ENCODE results near the gene VSIG1. TPM values are rescaled to one million over a fixed set of nuclear protein-coding genes. Genes with fewer than 3 reads are reported as not detected.

VSIG1 gene
- polyA plus RNA-seq, 1 donor (not counting 4 experiments of a cell fraction or from before 2014, with no cell fraction given) = 7.2 TPM

GRCh38 chrX:108114541-108114940, 69.7 kb downstream of the VSIG1 start:
- Histone ChIP-seq H3K27ac (ENCODE audit: control insufficient read depth, insufficient read depth, low read length) (no peak overlapping the region), H3K9ac (ENCODE audit: control insufficient read depth, extremely low read depth, insufficient read depth, low read length) (no peak overlapping the region), H3K4me1 (ENCODE audit: control insufficient read depth, extremely low read depth, insufficient read depth, low read length) (no peaks in the 10 kb centered on the region), H3K4me2 (ENCODE audit: control insufficient read depth, extremely low read depth, insufficient read depth, low read depth, low read length) (no peak overlapping the region), H3K9me1 (ENCODE audit: control insufficient read depth, extremely low read depth, insufficient read depth, low read length) (no peaks in the 10 kb centered on the region), H3K4me3 (ENCODE audit: control insufficient read depth in 2 of 3, extremely low read depth in 1 of 3, insufficient read depth in 2 of 3, low read depth in 1 of 3, low read length in 3 of 3) (no peak overlapping the region), H3K9me3 (ENCODE audit: control insufficient read depth, low read depth, low read length) (no peaks in the 10 kb centered on the region), H3K27me3 (ENCODE audit: control insufficient read depth, extremely low read depth, insufficient read depth, low read length) (no peaks in the 10 kb centered on the region), H3K79me2 (ENCODE audit: control insufficient read depth, insufficient read depth, low read length) (no peaks in the 10 kb centered on the region), H2AFZ (ENCODE audit: control insufficient read depth, low read length) (no peak overlapping the region), H4K20me1 (ENCODE audit: control insufficient read depth, extremely low read depth, insufficient read depth, low read length) (no peaks in the 10 kb centered on the region), H3K36me3 (ENCODE audit: control insufficient read depth in 2 of 2, extremely low read depth in 1 of 2, insufficient read depth in 2 of 2, low read length in 2 of 2) (no peaks in the 10 kb centered on the region)
- dilution Hi-C loops (cut with MboI; ENCODE audit: extremely low pct_ligation_motif_present, low sequenced_read_pairs) = no loop called here
- no peak for DNase-seq (ENCODE audit: low read depth, low spot score)
- no peak for FAIRE-seq
- TF ChIP-seq, protein P1, sequence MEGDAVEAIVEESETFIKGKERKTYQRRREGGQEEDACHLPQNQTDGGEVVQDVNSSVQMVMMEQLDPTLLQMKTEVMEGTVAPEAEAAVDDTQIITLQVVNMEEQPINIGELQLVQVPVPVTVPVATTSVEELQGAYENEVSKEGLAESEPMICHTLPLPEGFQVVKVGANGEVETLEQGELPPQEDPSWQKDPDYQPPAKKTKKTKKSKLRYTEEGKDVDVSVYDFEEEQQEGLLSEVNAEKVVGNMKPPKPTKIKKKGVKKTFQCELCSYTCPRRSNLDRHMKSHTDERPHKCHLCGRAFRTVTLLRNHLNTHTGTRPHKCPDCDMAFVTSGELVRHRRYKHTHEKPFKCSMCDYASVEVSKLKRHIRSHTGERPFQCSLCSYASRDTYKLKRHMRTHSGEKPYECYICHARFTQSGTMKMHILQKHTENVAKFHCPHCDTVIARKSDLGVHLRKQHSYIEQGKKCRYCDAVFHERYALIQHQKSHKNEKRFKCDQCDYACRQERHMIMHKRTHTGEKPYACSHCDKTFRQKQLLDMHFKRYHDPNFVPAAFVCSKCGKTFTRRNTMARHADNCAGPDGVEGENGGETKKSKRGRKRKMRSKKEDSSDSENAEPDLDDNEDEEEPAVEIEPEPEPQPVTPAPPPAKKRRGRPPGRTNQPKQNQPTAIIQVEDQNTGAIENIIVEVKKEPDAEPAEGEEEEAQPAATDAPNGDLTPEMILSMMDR (optimal IDR thresholded peaks at IDR 0.05 in 1 of 3, IDR thresholded peaks at IDR 0.05 in 1 of 3, conservative IDR thresholded peaks at IDR 0.05 in 1 of 3; ENCODE audit: extremely low read depth in 1 of 3, insufficient read depth in 2 of 3, low read length in 3 of 3) = no peak
- no peak for TF ChIP-seq EZH2 (IDR thresholded peaks at IDR 0.05; ENCODE audit: low read length)

DNA sequence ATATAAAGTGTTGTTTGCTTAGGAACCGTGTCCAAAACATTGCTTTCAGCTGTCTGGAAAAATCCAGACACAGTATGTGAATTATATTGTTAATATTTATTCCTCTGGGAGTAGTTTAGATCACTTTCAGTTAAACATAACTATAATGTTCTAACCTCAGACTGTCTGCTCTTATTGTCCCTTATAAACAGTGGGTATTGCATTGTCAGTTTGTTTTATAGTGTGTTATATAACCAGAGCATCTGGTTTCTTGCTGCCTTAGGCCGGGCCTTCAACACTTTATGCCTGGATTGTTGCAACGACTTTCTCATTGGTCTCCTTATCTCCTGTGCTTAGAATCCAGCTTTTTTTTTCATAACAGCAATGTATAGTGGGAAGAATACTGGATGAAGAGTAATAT, 73.1 kb downstream of the VSIG1 start:
- H4K20me1 ChIP-seq (ENCODE audit: control insufficient read depth, extremely low read depth, insufficient read depth, low read length) = no peaks in the 10 kb centered on the region
- H3K36me3 ChIP-seq (ENCODE audit: control insufficient read depth in 2 of 2, extremely low read depth in 1 of 2, insufficient read depth in 2 of 2, low read length in 2 of 2) = no peaks in the 10 kb centered on the region
- H3K27me3 ChIP-seq (ENCODE audit: control insufficient read depth, extremely low read depth, insufficient read depth, low read length) = no peaks in the 10 kb centered on the region
- no peak overlapping the region for H2AFZ ChIP-seq (ENCODE audit: control insufficient read depth, low read length)
- H3K4me2 ChIP-seq (ENCODE audit: control insufficient read depth, extremely low read depth, insufficient read depth, low read depth, low read length) = no peak overlapping the region
- H3K4me3 ChIP-seq (ENCODE audit: control insufficient read depth in 2 of 3, extremely low read depth in 1 of 3, insufficient read depth in 2 of 3, low read depth in 1 of 3, low read length in 3 of 3) = no peak overlapping the region
- dilution Hi-C loops (cut with MboI; ENCODE audit: extremely low pct_ligation_motif_present, low sequenced_read_pairs) = no loop called here
- DNase-seq (ENCODE audit: low read depth, low spot score) (no peak), FAIRE-seq (no peak)
- TF ChIP-seq, protein P1 (optimal IDR thresholded peaks at IDR 0.05 in 1 of 3, IDR thresholded peaks at IDR 0.05 in 1 of 3, conservative IDR thresholded peaks at IDR 0.05 in 1 of 3; ENCODE audit: extremely low read depth in 1 of 3, insufficient read depth in 2 of 3, low read length in 3 of 3) = no peak
- no peak for TF ChIP-seq EZH2 (IDR thresholded peaks at IDR 0.05; ENCODE audit: low read length)
- no peaks in the 10 kb centered on the region for H3K79me2 ChIP-seq (ENCODE audit: control insufficient read depth, insufficient read depth, low read length)
- H3K4me1 ChIP-seq (ENCODE audit: control insufficient read depth, extremely low read depth, insufficient read depth, low read length) = peaks cover 14% of the 10 kb centered on the region
- H3K27ac ChIP-seq (ENCODE audit: control insufficient read depth, insufficient read depth, low read length) = no peak overlapping the region
- H3K9me1 ChIP-seq (ENCODE audit: control insufficient read depth, extremely low read depth, insufficient read depth, low read length) = no peaks in the 10 kb centered on the region
- H3K9me3 ChIP-seq (ENCODE audit: control insufficient read depth, low read depth, low read length) = no peaks in the 10 kb centered on the region
- H3K9ac ChIP-seq (ENCODE audit: control insufficient read depth, extremely low read depth, insufficient read depth, low read length) = no peak overlapping the region
